HCT116 (cell line): Measurements from ENCODE around the gene UBAC2. TPM values are rescaled to one million over a fixed set of nuclear protein-coding genes. Genes with fewer than 3 reads are reported as not detected.

Source experiments
- ATAC-seq: fragments of 200-7000 bp; cut with Tn5 transposase; 2 replicates; pipeline ENCODE4 v1.9.1; 2020; ENCODE audit warnings: mild to moderate bottlenecking, moderate library complexity
- BruUV-seq: library from RNA; stranded (reverse); fragments of 400-500 nt; replicated peaks from 2 replicates; lab custom pipeline; 2021; lab: Mats Ljungman, UMichigan
- CTCF ChIA-PET: fragments of 300-600 bp; sonication (Branson Sonifier 250); formaldehyde crosslinking; loops from one replicate; lab custom pipeline; 2021; ENCODE audit warnings: antibody characterized with exemption; lab: Charles Lee
- POLR2A ChIA-PET: fragments of 300-600, 350-600 bp; sonication (Branson Sonifier 250); formaldehyde crosslinking; loops from one replicate; lab custom pipeline; 2021; ENCODE audit warnings: antibody characterized with exemption; lab: Charles Lee
- RAD21 ChIA-PET, 2 experiments: fragments of 300-600 bp; sonication (Branson Sonifier 250); formaldehyde crosslinking; loops; one replicate each; lab custom pipeline; 2023; ENCODE audit warnings: low total read pairs in 2 of 2; ENCODE audit not compliant: uncharacterized antibody in 2 of 2, unreplicated experiment in 2 of 2, low non-redundant PET in 1 of 2; lab: Charles Lee
- DNase-seq: peaks from one replicate; pipeline ENCODE4 v3.0.0-alpha.2; 2010; ENCODE audit warnings: low read depth, low spot score
- H2AFZ ChIP-seq: fragments of 200-600 bp; shearing (Covaris generic), sonication (generic); 2 replicates; pipeline ENCODE4 v1.6.1; 2017; ENCODE audit warnings: low read depth, mixed run types, mixed read lengths, antibody characterized with exemption, low read length; ENCODE audit not compliant: poor library complexity, severe bottlenecking
- H3K27ac ChIP-seq: 2 replicates; pipeline ENCODE4 v1.5.1; 2012; ENCODE audit warnings: low read depth, low read length
- H3K27me3 ChIP-seq: fragments of 200-600 bp; sonication (generic); 2 replicates; pipeline ENCODE4 v1.6.1; 2016; ENCODE audit warnings: mixed run types, low read length, mixed read lengths; ENCODE audit not compliant: insufficient read depth
- H3K36me3 ChIP-seq, 2 experiments: fragments of 200-500 bp in 1 of 2; fragments of 200-600 bp in 1 of 2; sonication (Bioruptor generic) in 1 of 2; sonication (generic) in 1 of 2; 2 replicates each; pipeline versions ENCODE4 v1.5.1 to v1.6.1; 2014 to 2016; ENCODE audit warnings: low read length in 2 of 2, inconsistent platforms in 1 of 2, mixed read lengths in 1 of 2, mixed run types in 1 of 2; ENCODE audit not compliant: insufficient read depth in 2 of 2, control insufficient read depth in 1 of 2
- H3K4me1 ChIP-seq, 2 experiments: fragments of 200-600 bp in 1 of 2; sonication (generic) in 1 of 2; 2 replicates each; pipeline versions ENCODE4 v1.5.1 to v1.6.1; 2012 to 2017; ENCODE audit warnings: low read length in 2 of 2, inconsistent platforms in 1 of 2, mild to moderate bottlenecking in 1 of 2, mixed read lengths in 1 of 2, mixed run types in 1 of 2, moderate library complexity in 1 of 2; ENCODE audit not compliant: insufficient read depth in 2 of 2, control insufficient read depth in 1 of 2
- H3K4me2 ChIP-seq: fragments of 200-600 bp; sonication (generic); 2 replicates; pipeline ENCODE4 v1.6.1; 2017; ENCODE audit warnings: mixed run types, low read length, mixed read lengths
- H3K4me3 ChIP-seq, 2 experiments: fragments of 200-600 bp in 1 of 2; sonication (generic) in 1 of 2; replicated peaks in 1 of 2; 2 replicates each; pipeline ENCODE4 v1.5.1; 2011 to 2016; ENCODE audit warnings: low read length in 2 of 2, control low read depth in 1 of 2, low read depth in 1 of 2, mild to moderate bottlenecking in 1 of 2, mixed read lengths in 1 of 2, mixed run types in 1 of 2
- H3K79me2 ChIP-seq: fragments of 200-600 bp; sonication (generic); 2 replicates; pipeline ENCODE4 v1.6.1; 2017; ENCODE audit warnings: mild to moderate bottlenecking, mixed run types, low read length, moderate library complexity, mixed read lengths; ENCODE audit not compliant: insufficient read depth
- H3K9ac ChIP-seq: fragments of 200-600 bp; sonication (generic); 2 replicates; pipeline ENCODE4 v1.6.1; 2016; ENCODE audit warnings: low read length, mixed read lengths
- H3K9me2 ChIP-seq: fragments of 200-600 bp; sonication (generic), shearing (Covaris generic); 2 replicates; pipeline ENCODE4 v1.6.1; 2017; ENCODE audit warnings: mixed run types, mild to moderate bottlenecking, moderate library complexity; ENCODE audit not compliant: insufficient read depth
- H3K9me3 ChIP-seq, 2 experiments: fragments of 200-500 bp in 1 of 2; fragments of 200-600 bp in 1 of 2; sonication (Bioruptor generic) in 1 of 2; sonication (generic) in 1 of 2; 2 replicates each; pipeline ENCODE4 v1.6.1; 2014 to 2017; ENCODE audit warnings: low read length in 2 of 2, mixed read lengths in 2 of 2, inconsistent platforms in 1 of 2, low read depth in 1 of 2, mild to moderate bottlenecking in 1 of 2, mixed run types in 1 of 2, moderate library complexity in 1 of 2; ENCODE audit not compliant: control insufficient read depth in 1 of 2, insufficient read depth in 1 of 2
- H4K20me1 ChIP-seq: fragments of 200-600 bp; sonication (generic), shearing (Covaris generic); 2 replicates; pipeline ENCODE4 v1.6.1; 2017; ENCODE audit warnings: mixed run types, mild to moderate bottlenecking, moderate library complexity; ENCODE audit not compliant: insufficient read depth
- CBX3 ChIP-seq: IDR thresholded peaks from 2 replicates; pipeline ENCODE4 v1.6.1; 2012; ENCODE audit warnings: low read depth
- ELF1 ChIP-seq: IDR thresholded peaks from 2 replicates; pipeline ENCODE4 v1.6.1; 2012; ENCODE audit warnings: low read depth, borderline replicate concordance
- EZH2phosphoT487 ChIP-seq: fragments of 200-600 bp; IDR thresholded peaks from 2 replicates; pipeline ENCODE4 v1.6.1; 2018; ENCODE audit warnings: antibody characterized with exemption, borderline replicate concordance
- FOSL1 ChIP-seq: IDR thresholded peaks from 2 replicates; pipeline ENCODE4 v1.6.1; 2012; ENCODE audit warnings: low read depth
- JUND ChIP-seq: IDR thresholded peaks from 2 replicates; pipeline ENCODE4 v1.6.1; 2012
- POLR2A ChIP-seq: IDR thresholded peaks from 2 replicates; pipeline ENCODE4 v1.7.0; 2011; ENCODE audit warnings: borderline replicate concordance; ENCODE audit not compliant: insufficient read depth, insufficient read length; ENCODE audit errors: extremely low read depth
- RAD21 ChIP-seq: IDR thresholded peaks from 2 replicates; pipeline ENCODE4 v1.6.1; 2012; ENCODE audit warnings: low read depth, mild to moderate bottlenecking
- SIN3A ChIP-seq: IDR thresholded peaks from 2 replicates; pipeline ENCODE4 v1.6.1; 2012; ENCODE audit warnings: low read depth
- SRF ChIP-seq: IDR thresholded peaks from 2 replicates; pipeline ENCODE4 v1.6.1; 2012; ENCODE audit warnings: low read depth
- TCF7L2 ChIP-seq: IDR thresholded peaks from 2 replicates; pipeline ENCODE4 v1.7.0; 2011; ENCODE audit warnings: borderline replicate concordance, inconsistent platforms; ENCODE audit not compliant: insufficient read depth, insufficient read length; ENCODE audit errors: extremely low read depth
- ZFX ChIP-seq: fragments of 450-650 bp; IDR thresholded peaks from 2 replicates; pipeline ENCODE4 v1.6.1; 2017
- ZNF274 ChIP-seq: fragments of 200-500 bp; sonication (Bioruptor generic); IDR thresholded peaks from 2 replicates; pipeline ENCODE4 v1.6.1; 2014; ENCODE audit warnings: mild to moderate bottlenecking, low read depth, low read length, inconsistent platforms
- intact Hi-C: fragments of 100-400 bp; cut with micrococcal nuclease; formaldehyde crosslinking; loops from 2 replicates; pipeline ENCODE4 v1.10.0; 2022
- total RNA-seq: library from RNA; stranded (reverse); gene quantifications from one replicate; pipeline ENCODE4 v1.2.1, GENCODE V29; 2021; ENCODE audit not compliant: unreplicated experiment
- TF ChIP-seq, protein P1 (sequence below): IDR thresholded peaks from 2 replicates; pipeline ENCODE4 v1.6.1; 2011; ENCODE audit warnings: mild to moderate bottlenecking, low read length, moderate library complexity; ENCODE audit not compliant: insufficient replicate concordance; ENCODE audit errors: extremely low read depth

The UBAC2 gene
- total RNA-seq, 1 experiment from 2014 or later = 67.4 TPM

DNA sequence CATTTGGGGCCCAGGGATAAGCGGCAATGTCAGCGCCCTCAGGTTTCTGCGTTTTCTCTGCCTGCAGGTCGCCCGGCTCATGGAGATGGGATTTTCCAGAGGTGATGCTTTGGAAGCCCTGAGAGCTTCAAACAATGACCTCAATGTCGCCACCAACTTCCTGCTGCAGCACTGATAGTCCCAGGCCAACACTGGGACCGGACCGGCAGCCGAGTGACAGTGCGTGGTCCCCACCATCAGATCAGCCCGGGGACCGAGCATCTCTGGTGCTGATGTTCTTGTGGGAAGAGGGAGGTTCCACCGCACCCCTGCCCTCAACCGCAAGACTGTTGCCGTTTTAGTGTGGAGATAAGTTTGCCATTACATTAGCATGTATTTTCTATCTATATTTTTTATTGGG lies 184.5 kb downstream of the UBAC2 start:
- Histone ChIP-seq H3K79me2 (no peaks in the 10 kb centered on the region), H3K27me3 (no peaks in the 10 kb centered on the region), H3K4me1 (peaks cover 0 to 13% of the 10 kb centered on the region in 2 experiments; a peak in 2 of 4 replicates), H3K9ac (no peak overlapping the region), H3K27ac (no peak overlapping the region), H2AFZ (no peak overlapping the region), H4K20me1 (no peaks in the 10 kb centered on the region), H3K9me3 (no peaks in the 10 kb centered on the region), H3K9me2 (no peaks in the 10 kb centered on the region)
- POLR2A ChIA-PET = no interaction called here
- no TSS peak for BruUV-seq
- CTCF ChIA-PET = no interaction called here
- RAD21 ChIA-PET = no interaction called here
- no peak for ATAC-seq
- DNase-seq = no peak
- TF ChIP-seq ZFX = no peak
- no peak for TF ChIP-seq FOSL1
- no peak for TF ChIP-seq SRF
- TF ChIP-seq RAD21 = no peak
- TF ChIP-seq POLR2A = no peak
- no peak for TF ChIP-seq JUND
- TF ChIP-seq ELF1 = no peak
- no peak for TF ChIP-seq TCF7L2
- no peak for TF ChIP-seq EZH2phosphoT487
- TF ChIP-seq SIN3A = no peak
- TF ChIP-seq, protein P1, sequence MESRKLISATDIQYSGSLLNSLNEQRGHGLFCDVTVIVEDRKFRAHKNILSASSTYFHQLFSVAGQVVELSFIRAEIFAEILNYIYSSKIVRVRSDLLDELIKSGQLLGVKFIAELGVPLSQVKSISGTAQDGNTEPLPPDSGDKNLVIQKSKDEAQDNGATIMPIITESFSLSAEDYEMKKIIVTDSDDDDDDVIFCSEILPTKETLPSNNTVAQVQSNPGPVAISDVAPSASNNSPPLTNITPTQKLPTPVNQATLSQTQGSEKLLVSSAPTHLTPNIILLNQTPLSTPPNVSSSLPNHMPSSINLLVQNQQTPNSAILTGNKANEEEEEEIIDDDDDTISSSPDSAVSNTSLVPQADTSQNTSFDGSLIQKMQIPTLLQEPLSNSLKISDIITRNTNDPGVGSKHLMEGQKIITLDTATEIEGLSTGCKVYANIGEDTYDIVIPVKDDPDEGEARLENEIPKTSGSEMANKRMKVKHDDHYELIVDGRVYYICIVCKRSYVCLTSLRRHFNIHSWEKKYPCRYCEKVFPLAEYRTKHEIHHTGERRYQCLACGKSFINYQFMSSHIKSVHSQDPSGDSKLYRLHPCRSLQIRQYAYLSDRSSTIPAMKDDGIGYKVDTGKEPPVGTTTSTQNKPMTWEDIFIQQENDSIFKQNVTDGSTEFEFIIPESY = no peak
- TF ChIP-seq ZNF274 = no peak
- TF ChIP-seq CBX3 = no peak
- TF ChIP-seq, all 23 proteins: peak for 0
- H3K36me3 ChIP-seq = 0 out of 4 replicates have a peak, but pooled peaks cover 5% of the 10 kb centered on the region in 2 experiments
- H3K4me3 ChIP-seq = no peak overlapping the region
- intact Hi-C loops = loop anchor here (5.0 kb wide), 1 partner anchor 118 kb away; no protein-coding TSS in a partner anchor
- H3K4me2 ChIP-seq = no peak overlapping the region
